ENCODE data around the gene PEA15.

- TF ChIP-seq CTCF (IDR thresholded peaks at IDR 0.05 in 2 of 3, conservative IDR thresholded peaks at IDR 0.05 in 1 of 3; ENCODE audit: borderline replicate concordance in 1 of 3, insufficient read depth in 1 of 3, low read depth in 2 of 3, low read length in 2 of 3): no peak
- no peak for TF ChIP-seq EZH2phosphoT487 (IDR thresholded peaks at IDR 0.05; ENCODE audit: borderline replicate concordance)
- TF ChIP-seq EZH2 (IDR thresholded peaks at IDR 0.05): no peak
- no peak for TF ChIP-seq POLR2A (IDR thresholded peaks at IDR 0.05; ENCODE audit: borderline replicate concordance, extremely low read depth, insufficient read depth, insufficient read length)
- TF ChIP-seq SP1 (IDR thresholded peaks at IDR 0.05; ENCODE audit: low read depth): no peak
- no peak for TF ChIP-seq YY1 (IDR thresholded peaks at IDR 0.05; ENCODE audit: extremely low read depth, insufficient replicate concordance, low read depth, low read length)
- no peak for TF ChIP-seq CEBPB (IDR thresholded peaks at IDR 0.05; ENCODE audit: low read depth)
- no peak for TF ChIP-seq ZBTB33 (IDR thresholded peaks at IDR 0.05; ENCODE audit: extremely low read depth, insufficient replicate concordance, low read length)
- no peak for TF ChIP-seq POLR2AphosphoS5 (IDR thresholded peaks at IDR 0.05; ENCODE audit: low read depth, low read length)
- no peak for TF ChIP-seq RAD21 (IDR thresholded peaks at IDR 0.05; ENCODE audit: low read depth)
These were observed 59.7 kb downstream of the PEA15 start for GRCh38 chr1:160264795-160265307.
